GM21619 (cell line): Measurements from ENCODE around the gene CLDN7.
A peak's percentile ranks its signal among the peaks of the same experiment; 100 is the strongest.
"Not testable (repeated sequence)": the region's sequence is repeated elsewhere in the genome, so short reads cannot be mapped to it uniquely, and the experiment has no call there.

Source experiments
- ATAC-seq: cut with Tn5 transposase; IDR thresholded peaks from one replicate; pipeline ENCODE4 v1.9.1; 2021; ENCODE audit not compliant: unreplicated experiment

Gene CLDN7

GRCh38 chr17:7256766-7257456 is 5.4 kb downstream of the CLDN7 start:
- ATAC-seq = no peak

GRCh38 chr17:7254511-7254910 is 7.8 kb downstream of the CLDN7 start:
- ATAC-seq = no peak

DNA sequence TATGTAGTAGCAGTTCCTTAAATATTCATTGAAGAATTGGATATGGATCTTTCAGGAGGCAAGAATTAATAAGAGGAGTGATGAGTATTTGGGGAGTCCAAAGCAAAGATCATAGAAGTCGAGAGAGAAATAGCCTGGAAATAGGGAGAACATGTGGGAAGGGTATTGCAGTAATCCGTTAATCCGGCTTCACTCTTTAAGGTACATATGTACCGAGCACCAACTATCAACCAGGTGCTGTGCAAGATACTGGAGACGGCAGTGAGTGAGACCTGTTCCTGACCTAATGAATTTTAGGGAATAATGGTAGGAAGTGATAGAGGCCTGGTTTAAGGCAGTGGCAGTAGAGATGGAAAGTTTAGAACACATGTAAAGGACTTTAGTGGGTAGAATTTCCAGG is 9.2 kb downstream of the CLDN7 start:
- no peak for ATAC-seq

- peak; percentile 46 for ATAC-seq
Observed at GRCh38 chr17:7252176-7253043, 9.9 kb downstream of the CLDN7 start, which contains the start of gene ELP5. ELP5 (plus strand) TSS chr17:7252215; CDS start chr17:7252551, 336 bp downstream.

DNA sequence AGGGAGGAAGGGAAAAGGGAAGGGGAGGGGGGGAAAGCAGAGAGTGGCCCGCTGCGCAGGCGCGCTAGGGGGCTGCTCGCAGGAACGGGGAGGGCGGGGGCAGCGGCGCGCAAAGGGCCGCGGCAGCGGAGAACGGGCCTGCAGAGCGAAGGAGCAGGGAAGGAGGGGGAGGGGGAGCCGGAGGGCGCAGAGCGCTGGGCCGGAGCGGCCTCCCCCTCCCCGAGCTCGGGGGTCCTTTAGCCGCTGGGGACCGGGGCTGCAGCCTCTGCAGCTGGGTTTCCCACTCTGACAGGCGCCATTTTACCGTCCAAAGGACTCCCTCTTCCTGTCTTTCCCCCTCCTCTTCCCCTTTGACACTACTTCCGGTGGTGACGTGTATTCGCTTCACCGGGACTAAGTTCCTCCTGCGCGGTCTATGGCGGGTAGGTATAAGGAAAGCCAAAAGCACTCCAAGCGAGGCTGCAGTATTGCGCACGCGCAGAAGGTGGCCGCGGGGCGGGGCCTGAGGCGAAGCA is 10.6 kb downstream of the CLDN7 start, which contains the start of gene CTDNEP1:
Gene CTDNEP1, minus strand, starts transcription at position 74 of the 515 bp plus-strand sequence. CDS start 438 bp downstream, outside the sequence.
- peak; percentile 86 for ATAC-seq

DNA sequence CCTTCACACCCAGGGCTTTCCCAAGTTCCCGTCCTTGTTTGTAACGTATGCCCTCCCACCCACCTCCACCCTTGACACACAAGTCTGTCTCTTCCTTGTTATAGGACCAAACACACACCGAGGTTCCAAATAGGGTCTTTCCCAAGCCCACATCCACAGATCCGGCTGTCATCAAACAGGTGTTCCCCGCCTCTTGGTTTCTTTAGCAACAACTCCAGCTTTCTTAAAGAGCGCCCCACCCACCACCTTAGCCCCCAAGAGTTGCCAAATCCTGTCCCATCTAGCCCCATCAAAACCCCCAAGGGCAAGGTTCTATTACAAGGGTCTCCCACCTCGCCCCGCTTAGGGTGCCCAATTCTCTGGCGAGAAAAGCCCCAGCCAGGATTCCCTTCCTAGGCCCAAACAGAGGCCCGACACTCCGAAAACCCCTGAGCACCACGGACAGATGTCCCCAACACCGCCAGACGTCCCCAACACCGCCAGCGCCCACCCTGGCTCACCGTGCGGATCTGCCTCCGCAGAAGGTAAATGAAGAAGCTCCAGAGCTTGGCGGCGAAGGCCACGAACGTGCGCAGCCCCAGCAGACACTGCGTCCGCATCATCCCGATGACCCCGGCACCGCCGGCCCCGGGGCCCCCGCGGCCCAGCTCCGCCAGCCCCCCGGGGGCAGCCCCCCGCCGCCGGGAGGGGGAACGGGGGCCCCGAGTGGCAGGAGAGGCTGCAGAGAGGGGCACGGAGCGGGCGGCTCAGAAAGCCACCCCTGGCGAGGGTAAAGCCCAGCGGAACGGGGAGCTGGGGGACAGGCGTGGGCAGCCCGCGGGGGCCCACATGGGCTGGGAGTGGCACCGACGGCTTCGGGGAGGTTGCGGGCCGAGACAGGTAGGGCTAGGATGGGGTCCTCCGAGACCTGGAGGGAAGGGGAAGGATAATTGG is 11.3 kb downstream of the CLDN7 start:
- peak; percentile 1 for ATAC-seq

GRCh38 chr17:7249830-7250229 is 12.4 kb downstream of the CLDN7 start:
- ATAC-seq = no peak

DNA sequence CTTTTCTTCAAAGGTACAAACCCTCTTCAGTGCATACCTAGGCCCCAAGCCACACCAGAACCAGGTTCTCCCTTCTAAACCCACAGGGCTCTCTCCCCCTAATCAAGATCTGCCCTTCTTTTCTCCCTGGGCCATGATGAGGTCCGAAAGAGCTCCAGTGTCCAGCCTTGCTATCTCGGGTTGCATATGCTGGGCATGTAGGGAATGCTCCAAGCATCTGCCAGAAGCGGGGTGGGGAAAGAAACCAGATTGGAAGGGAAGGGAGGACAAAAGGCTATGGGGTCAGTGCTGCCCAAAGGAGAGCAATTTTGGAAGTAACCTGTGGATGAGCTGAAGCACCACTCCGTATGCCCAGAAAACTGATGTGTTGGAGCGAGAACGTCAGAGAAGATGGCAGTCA is 13.1 kb downstream of the CLDN7 start:
- ATAC-seq = no peak

DNA sequence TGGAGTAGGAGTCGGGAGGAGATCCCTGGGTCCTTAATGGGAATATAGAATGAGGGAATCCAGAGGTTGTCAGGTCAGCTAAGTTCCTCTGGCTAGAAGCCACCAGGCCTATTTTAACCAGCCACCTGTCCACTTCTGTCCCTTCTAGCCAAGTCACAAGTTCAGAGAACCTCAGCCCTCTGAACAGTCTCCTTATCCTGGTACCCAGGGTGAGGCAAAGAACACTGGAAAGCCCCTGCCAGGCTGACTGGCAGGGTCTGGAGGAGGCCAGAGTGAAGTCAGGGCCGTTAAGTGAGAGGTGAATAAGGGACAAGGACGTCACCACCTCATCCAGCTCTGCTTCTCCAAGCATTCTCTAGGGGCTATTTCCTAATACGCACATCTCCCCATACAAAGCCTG is 13.5 kb downstream of the CLDN7 start:
- no peak for ATAC-seq

DNA sequence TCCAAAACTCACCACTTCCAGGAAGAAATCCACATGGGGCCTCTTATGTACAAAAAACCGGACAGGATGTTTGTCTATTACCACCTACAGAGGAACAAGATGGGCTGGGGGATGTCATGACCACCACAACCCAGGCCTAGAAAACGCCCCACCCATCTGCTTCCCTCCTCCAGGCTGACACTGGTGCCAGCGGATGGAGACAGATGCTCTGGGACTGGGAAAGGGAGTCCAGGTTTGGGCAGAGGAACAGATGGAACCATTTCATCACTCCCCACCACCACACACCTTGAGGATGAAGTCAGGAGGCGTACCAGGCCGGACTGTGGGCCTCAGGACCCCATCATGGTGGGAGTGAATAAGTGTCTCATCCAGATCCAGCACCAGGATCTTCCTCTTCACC is 15.5 kb downstream of the CLDN7 start:
- no peak for ATAC-seq

GRCh38 chr17:7243838-7244237 is 18.4 kb downstream of the CLDN7 start:
- ATAC-seq = not testable (repeated sequence)

- no peak for ATAC-seq
Observed at GRCh38 chr17:7243453-7243729, 18.9 kb downstream of the CLDN7 start.

DNA sequence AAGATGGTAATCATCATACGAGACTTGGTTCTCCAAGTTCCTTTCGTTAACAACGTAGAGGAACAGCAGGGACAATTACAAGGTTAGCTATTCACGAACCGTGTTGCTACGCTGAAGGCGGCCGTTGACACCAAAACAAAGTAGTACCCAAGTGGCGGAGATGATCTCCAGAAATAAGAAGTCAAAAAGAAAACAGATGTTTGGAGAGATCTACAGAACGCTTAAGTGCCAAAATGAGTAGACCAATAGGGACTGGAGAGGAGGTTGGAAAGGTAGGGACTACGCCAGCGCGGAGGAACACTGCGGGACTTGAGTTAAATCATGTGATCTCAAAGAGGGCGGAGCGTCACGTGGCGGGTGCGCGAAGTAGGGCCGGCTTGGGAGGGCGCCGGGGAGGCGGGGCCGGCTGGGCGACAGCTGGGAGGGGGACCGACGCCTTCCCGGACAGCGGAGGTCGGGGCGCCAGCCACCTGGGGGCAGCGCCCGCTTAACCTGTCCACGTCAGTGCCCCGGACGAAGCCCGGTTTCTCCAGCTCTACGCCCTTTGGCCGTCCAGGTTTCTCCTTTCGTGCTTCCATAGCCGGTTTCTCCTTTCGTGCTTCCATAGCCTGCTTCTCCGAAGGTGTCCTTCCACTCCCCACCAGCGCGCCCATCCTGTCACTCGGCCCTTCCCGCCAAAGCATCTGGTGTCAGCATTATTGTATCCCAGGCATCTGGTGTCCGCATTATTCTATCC is 19.4 kb downstream of the CLDN7 start:
- peak; percentile 33 for ATAC-seq

DNA sequence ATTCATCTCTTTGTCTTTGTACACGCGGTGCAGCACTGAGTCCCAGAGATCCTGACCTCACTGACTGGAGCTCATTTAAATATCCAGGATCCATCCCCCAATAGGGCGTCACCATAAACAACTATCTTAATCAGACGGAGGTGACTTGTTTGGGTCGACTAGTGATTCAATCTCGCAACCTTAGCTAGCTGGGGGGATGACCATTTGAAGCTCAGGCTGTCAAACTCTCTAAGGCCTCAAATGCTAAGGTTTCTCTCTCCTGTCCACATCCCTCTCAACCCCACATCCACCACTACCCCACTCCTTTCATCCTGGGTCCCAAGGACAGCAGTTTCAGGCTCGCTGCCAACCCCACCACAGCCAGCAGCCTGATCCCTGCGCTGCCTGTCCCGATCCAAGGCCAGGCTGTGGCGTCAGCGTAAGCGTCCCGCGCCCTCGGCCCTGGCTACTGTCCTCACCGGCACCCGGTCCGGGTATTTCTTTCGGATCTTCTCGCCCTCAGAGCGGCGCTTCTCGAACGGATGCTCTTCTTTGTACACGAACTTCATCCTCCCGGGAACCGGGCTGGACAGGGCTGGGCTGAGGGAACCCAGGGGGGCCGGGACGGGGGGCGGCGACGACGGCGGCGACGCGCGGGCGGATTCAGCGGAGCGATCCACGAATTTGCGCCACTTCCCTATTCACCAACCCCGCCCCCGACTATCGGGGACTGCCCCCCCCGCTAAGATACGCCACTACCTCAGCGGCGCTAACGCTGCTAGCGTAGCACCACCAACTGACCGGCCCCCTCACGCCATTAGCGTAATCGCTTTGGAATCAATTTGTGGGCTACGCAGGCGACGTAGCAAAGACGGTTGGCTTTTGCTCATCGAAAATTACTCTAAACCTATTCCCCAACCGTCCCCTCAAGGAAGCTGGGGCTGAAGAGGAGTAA is 20.2 kb downstream of the CLDN7 start, which contains the start of gene GABARAP:
Gene GABARAP, minus strand, starts transcription at position 667 of the 934 bp plus-strand sequence. Its CDS starts 119 bp downstream, at position 548.
- peak; percentile 29 for ATAC-seq

GRCh38 chr17:7241090-7241733 is 21.1 kb downstream of the CLDN7 start:
- ATAC-seq = no peak

DNA sequence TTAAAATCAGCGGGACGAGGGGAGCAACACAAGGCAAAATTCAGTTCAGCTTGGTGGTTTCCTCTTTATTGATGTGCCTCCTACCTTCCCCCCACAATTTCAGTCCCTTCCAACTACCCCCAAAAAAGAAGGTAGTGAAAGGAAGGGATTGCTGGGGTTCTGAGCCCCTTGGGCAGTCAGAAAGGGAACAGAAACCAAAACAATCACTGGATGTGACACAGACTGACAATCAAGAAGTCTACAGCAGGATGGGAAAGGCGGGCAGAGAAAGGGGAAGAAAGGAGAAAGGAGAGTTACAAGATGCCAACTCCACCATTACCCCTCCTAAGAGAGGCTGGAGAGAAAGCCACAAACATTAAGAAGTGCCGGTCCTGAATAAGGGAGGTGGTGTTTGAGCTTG is 21.9 kb downstream of the CLDN7 start:
- no peak for ATAC-seq

- peak; percentile 41 for ATAC-seq
Observed at GRCh38 chr17:7239091-7240027, 22.9 kb downstream of the CLDN7 start, which contains the start of gene PHF23. PHF23 (minus strand) TSS chr17:7239457; CDS start chr17:7239279, 178 bp downstream.
